Peyer's patch (tissue), 4 donors: ENCODE results near the gene PDZD4.

Experiments used
- POLR2A ChIP-seq, 2 donors: fragments of 450-650 bp; IDR thresholded peaks; one replicate each; pipeline ENCODE4 v1.5.1; 2017; ENCODE audit warnings: antibody characterized with exemption in 2 of 2, mild to moderate bottlenecking in 2 of 2, moderate library complexity in 2 of 2
- TF ChIP-seq, protein P1 (sequence below), 6 experiments: fragments of 450-650 bp in 4 of 6; fragments of 200-600 bp in 2 of 6; sonication (generic) in 1 of 6; IDR thresholded peaks; one replicate each; pipeline ENCODE4 v1.5.1; 2017 to 2019; ENCODE audit warnings: antibody characterized with exemption in 6 of 6, mild to moderate bottlenecking in 3 of 6, moderate library complexity in 1 of 6

DNA sequence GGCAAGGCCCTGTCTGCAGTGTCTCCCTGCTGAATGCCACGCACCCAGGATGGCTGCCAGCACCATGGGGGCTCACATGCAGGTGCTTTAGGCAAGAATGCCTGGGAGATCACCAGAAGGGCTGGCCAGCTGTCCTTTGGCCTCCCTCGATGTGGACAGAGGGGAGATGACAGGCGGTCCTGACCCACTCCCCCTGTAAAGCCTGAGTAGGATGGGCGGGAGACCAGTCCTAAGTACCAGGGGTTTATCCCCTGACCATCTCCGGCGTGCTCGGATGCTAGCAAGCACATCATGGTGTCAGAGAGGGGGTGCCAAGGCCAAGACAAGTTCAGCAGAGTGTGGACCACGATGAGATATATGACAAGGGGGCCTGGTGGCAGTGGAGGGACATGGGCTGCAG, 5.3 kb downstream of the PDZD4 start:
- TF ChIP-seq, protein P1, sequence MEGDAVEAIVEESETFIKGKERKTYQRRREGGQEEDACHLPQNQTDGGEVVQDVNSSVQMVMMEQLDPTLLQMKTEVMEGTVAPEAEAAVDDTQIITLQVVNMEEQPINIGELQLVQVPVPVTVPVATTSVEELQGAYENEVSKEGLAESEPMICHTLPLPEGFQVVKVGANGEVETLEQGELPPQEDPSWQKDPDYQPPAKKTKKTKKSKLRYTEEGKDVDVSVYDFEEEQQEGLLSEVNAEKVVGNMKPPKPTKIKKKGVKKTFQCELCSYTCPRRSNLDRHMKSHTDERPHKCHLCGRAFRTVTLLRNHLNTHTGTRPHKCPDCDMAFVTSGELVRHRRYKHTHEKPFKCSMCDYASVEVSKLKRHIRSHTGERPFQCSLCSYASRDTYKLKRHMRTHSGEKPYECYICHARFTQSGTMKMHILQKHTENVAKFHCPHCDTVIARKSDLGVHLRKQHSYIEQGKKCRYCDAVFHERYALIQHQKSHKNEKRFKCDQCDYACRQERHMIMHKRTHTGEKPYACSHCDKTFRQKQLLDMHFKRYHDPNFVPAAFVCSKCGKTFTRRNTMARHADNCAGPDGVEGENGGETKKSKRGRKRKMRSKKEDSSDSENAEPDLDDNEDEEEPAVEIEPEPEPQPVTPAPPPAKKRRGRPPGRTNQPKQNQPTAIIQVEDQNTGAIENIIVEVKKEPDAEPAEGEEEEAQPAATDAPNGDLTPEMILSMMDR (IDR thresholded peaks at IDR 0.05): no peak
- no peak for TF ChIP-seq POLR2A (IDR thresholded peaks at IDR 0.05)
